OCI-LY3 (cell line): ENCODE measurements around the gene PARD3.
A peak's percentile ranks its signal among the peaks of the same experiment; 100 is the strongest.

ENCODE experiments used
- H2AFZ ChIP-seq: fragments of 200-600, 300-600 bp; shearing (Covaris generic); 2 replicates; pipeline ENCODE4 v1.6.0; 2014; ENCODE audit warnings: antibody characterized with exemption, low read depth, low read length
- H3K27ac ChIP-seq: fragments of 200-600, 300-600 bp; sonication (generic); 2 replicates; pipeline ENCODE4 v1.5.1; 2014; ENCODE audit warnings: mild to moderate bottlenecking, low read length, moderate library complexity, mixed read lengths
- H3K27me3 ChIP-seq: fragments of 200-600, 300-600 bp; sonication (generic); 2 replicates; pipeline ENCODE4 v1.6.1; 2014; ENCODE audit warnings: low read depth, low read length, mixed read lengths
- H3K36me3 ChIP-seq: fragments of 200-600, 300-600 bp; sonication (generic); replicated peaks from 2 replicates; pipeline ENCODE3; 2014; ENCODE audit warnings: low read depth, low read length, mixed read lengths
- H3K4me1 ChIP-seq: fragments of 300-600, 200-600 bp; sonication (generic); 2 replicates; pipeline ENCODE4 v1.6.1; 2014; ENCODE audit warnings: low read length, mixed read lengths
- H3K4me2 ChIP-seq: fragments of 200-600, 300-600 bp; sonication (generic); 2 replicates; pipeline ENCODE4 v1.6.1; 2014; ENCODE audit warnings: low read length, mixed read lengths
- H3K4me3 ChIP-seq: fragments of 300-600, 200-600 bp; sonication (generic); 2 replicates; pipeline ENCODE4 v1.5.1; 2014; ENCODE audit warnings: antibody characterized with exemption, mild to moderate bottlenecking, low read length, moderate library complexity
- H3K79me2 ChIP-seq: fragments of 300-600, 200-600 bp; shearing (Covaris generic); 2 replicates; pipeline ENCODE4 v1.6.1; 2014; ENCODE audit warnings: mild to moderate bottlenecking, low read length, mixed read lengths
- H3K9ac ChIP-seq: fragments of 300-600, 200-600 bp; shearing (Covaris generic); 2 replicates; pipeline ENCODE4 v1.6.0; 2014; ENCODE audit warnings: mild to moderate bottlenecking, low read length, moderate library complexity
- H3K9me3 ChIP-seq: fragments of 200-600, 300-600 bp; shearing (Covaris generic); 2 replicates; pipeline ENCODE4 v1.6.1; 2014; ENCODE audit warnings: low read length, mixed read lengths; ENCODE audit not compliant: insufficient read depth
- H4K20me1 ChIP-seq: fragments of 200-600, 300-600 bp; sonication (generic); 2 replicates; pipeline ENCODE4 v1.6.1; 2016; ENCODE audit warnings: low read length, mixed read lengths; ENCODE audit not compliant: insufficient read depth
- EZH2phosphoT487 ChIP-seq: fragments of 200-600 bp; shearing (Covaris generic); IDR thresholded peaks from 2 replicates; pipeline ENCODE4 v1.6.1; 2018; ENCODE audit warnings: antibody characterized with exemption, mixed run types, low read depth
- TF ChIP-seq, protein P1 (sequence below): fragments of 200-600, 300-600 bp; sonication (generic); IDR thresholded peaks from 2 replicates; pipeline ENCODE4 v1.5.1; 2014; ENCODE audit warnings: antibody characterized with exemption, low read length, low read depth

The PARD3 gene

DNA sequence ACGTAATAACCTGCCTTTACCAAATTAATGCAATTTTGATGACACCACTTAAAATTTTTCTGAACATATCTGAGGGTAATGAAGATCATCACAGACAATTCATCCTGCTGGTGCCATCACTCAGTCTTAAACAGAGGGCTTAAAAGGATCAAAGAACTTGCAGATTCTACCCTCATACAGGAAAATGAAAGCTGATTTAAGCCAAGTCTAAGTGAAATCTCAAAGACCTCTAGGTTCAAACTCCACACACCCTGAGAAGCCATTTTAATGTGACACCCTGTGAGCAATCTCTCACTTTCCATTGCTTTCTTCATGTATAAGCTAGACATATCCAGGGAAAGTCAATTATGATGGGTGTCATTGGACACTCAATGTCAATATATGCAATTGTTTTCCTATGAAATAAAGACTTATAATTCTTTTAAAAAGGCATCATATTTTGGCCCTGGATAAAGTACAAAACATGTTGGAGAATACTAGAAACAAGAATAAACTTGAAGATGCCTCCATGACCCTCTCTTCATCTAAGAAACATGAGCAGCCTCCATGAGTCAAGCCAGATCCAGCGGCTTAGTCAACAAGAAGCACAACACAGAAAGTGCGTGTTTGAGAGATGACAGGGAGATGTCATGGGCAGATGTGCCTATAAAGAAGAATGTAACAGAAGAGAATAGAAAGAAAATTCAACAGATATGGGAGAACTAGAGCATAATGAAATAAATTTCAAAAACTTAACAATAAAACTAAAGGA lies 291.9 kb downstream of the PARD3 start:
- Histone ChIP-seq H3K9me3 (no peaks in the 10 kb centered on the region), H3K27ac (no peak overlapping the region), H3K4me2 (peak overlapping the region; percentile 51), H2AFZ (0 out of 2 replicates have a peak overlapping the region, but pooled peaks have one; percentile 30), H3K4me3 (peak overlapping the region; percentile 47), H3K79me2 (no peaks in the 10 kb centered on the region), H3K9ac (0 out of 2 replicates have a peak overlapping the region, but pooled peaks have one; percentile 7), H4K20me1 (no peaks in the 10 kb centered on the region), H3K27me3 (0 out of 2 replicates have a peak, but pooled peaks cover 5% of the 10 kb centered on the region), H3K4me1 (peaks cover under 1% of the 10 kb centered on the region; the same call in 1 of the 2 replicates), H3K36me3 (no peaks in the 10 kb centered on the region)
- TF ChIP-seq EZH2phosphoT487: no peak
- TF ChIP-seq, protein P1, sequence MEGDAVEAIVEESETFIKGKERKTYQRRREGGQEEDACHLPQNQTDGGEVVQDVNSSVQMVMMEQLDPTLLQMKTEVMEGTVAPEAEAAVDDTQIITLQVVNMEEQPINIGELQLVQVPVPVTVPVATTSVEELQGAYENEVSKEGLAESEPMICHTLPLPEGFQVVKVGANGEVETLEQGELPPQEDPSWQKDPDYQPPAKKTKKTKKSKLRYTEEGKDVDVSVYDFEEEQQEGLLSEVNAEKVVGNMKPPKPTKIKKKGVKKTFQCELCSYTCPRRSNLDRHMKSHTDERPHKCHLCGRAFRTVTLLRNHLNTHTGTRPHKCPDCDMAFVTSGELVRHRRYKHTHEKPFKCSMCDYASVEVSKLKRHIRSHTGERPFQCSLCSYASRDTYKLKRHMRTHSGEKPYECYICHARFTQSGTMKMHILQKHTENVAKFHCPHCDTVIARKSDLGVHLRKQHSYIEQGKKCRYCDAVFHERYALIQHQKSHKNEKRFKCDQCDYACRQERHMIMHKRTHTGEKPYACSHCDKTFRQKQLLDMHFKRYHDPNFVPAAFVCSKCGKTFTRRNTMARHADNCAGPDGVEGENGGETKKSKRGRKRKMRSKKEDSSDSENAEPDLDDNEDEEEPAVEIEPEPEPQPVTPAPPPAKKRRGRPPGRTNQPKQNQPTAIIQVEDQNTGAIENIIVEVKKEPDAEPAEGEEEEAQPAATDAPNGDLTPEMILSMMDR: no peak

DNA sequence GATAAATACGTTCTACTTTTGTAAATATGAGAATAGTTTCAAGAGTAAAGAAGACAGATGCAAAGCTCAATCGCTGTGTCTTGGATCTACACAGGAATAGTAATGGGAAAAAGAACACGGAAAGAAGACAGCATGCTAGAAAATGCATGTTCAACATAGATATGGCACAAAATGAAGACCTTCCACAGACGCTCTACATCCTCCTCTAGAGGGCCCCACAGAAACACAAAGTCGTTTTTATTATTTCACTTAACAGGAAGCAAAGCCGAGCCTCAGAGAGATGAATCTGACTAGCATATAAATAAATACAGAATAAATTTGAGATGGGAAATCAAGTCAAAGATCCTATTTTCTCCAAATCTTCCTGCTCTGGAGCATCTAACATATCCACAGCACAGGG lies 292.6 kb downstream of the PARD3 start:
- TF ChIP-seq EZH2phosphoT487: no peak
- TF ChIP-seq, protein P1: peak; percentile 58
- H3K4me3 ChIP-seq: peak overlapping the region; percentile 47
- peak overlapping the region; percentile 51 for H3K4me2 ChIP-seq
- H2AFZ ChIP-seq: 0 out of 2 replicates have a peak overlapping the region, but pooled peaks have one; percentile 30
- H3K9me3 ChIP-seq: no peaks in the 10 kb centered on the region
- H3K9ac ChIP-seq: 0 out of 2 replicates have a peak overlapping the region, but pooled peaks have one; percentile 7
- no peaks in the 10 kb centered on the region for H3K79me2 ChIP-seq
- H4K20me1 ChIP-seq: no peaks in the 10 kb centered on the region
- no peak overlapping the region for H3K27ac ChIP-seq
- no peaks in the 10 kb centered on the region for H3K4me1 ChIP-seq
- H3K27me3 ChIP-seq: 0 out of 2 replicates have a peak, but pooled peaks cover 5% of the 10 kb centered on the region
- no peaks in the 10 kb centered on the region for H3K36me3 ChIP-seq

DNA sequence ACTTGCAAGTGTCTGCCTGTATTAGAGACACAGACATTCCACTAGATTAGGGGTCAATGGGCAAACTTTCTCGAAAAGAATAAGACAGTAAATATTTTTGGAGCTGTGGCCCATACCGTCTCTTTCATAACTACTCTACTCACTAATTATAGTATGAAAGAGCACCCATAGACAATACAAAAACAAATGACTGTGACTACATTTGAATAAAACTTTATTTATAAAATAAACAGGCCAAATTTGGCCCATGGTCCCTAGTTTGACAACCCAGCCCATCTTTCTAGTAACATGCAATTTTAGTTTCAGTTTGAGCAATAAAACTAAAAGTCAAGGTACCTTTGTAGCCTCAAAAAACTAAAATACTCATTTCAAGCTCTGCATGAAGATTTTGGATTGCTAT lies 294.6 kb downstream of the PARD3 start:
- no peaks in the 10 kb centered on the region for H3K36me3 ChIP-seq
- no peak overlapping the region for H3K4me3 ChIP-seq
- TF ChIP-seq EZH2phosphoT487: no peak
- TF ChIP-seq, protein P1: no peak
- no peak overlapping the region for H3K9ac ChIP-seq
- H3K79me2 ChIP-seq: no peaks in the 10 kb centered on the region
- no peaks in the 10 kb centered on the region for H4K20me1 ChIP-seq
- H3K4me2 ChIP-seq: no peak overlapping the region
- no peak overlapping the region for H3K27ac ChIP-seq
- H2AFZ ChIP-seq: no peak overlapping the region
- H3K27me3 ChIP-seq: no peaks in the 10 kb centered on the region
- no peaks in the 10 kb centered on the region for H3K9me3 ChIP-seq
- H3K4me1 ChIP-seq: no peaks in the 10 kb centered on the region

DNA sequence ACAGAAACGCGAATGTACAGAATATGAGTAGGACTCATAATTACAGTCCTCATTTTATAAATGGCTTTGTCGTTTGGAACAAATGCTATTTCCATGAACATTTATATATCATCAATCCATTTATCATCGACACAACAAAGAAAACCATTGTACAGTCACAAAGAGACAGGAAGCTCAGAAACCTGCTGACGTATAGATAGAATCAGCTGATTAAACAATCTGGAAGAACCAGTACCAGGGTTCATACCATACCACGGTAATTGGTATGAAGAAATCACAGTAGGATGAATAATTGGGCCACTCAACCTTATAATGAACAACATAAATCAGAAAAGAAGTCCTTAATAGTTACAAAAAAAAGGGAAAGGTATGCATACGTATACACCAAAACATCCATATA lies 295.0 kb downstream of the PARD3 start:
- Histone ChIP-seq H3K27ac (no peak overlapping the region), H3K27me3 (no peaks in the 10 kb centered on the region), H2AFZ (no peak overlapping the region), H3K4me3 (no peak overlapping the region), H3K36me3 (no peaks in the 10 kb centered on the region), H4K20me1 (no peaks in the 10 kb centered on the region), H3K4me1 (no peaks in the 10 kb centered on the region), H3K79me2 (no peaks in the 10 kb centered on the region), H3K9ac (no peak overlapping the region), H3K9me3 (no peaks in the 10 kb centered on the region), H3K4me2 (no peak overlapping the region)
- TF ChIP-seq EZH2phosphoT487: no peak
- TF ChIP-seq, protein P1: no peak
